MM.1S (cell line): ENCODE results near the gene PDIA2.

Experiments used
- DNase-seq: peaks from one replicate; pipeline ENCODE4 v3.0.0-alpha.2; 2015
- H2AFZ ChIP-seq: fragments of 300-600 bp; sonication (generic); 2 replicates; pipeline ENCODE4 v1.6.0; 2016; ENCODE audit warnings: antibody characterized with exemption, low read length
- H3F3A ChIP-seq: fragments of 300-600 bp; sonication (generic); 2 replicates; pipeline ENCODE4 v1.6.1; 2016; ENCODE audit warnings: mild to moderate bottlenecking, antibody characterized with exemption, low read length, moderate library complexity, mixed read lengths; ENCODE audit not compliant: insufficient read depth
- H3K27ac ChIP-seq: fragments of 300-600 bp; sonication (generic); 2 replicates; pipeline ENCODE4 v1.5.1; 2016; ENCODE audit warnings: mild to moderate bottlenecking, low read length
- H3K27me3 ChIP-seq: fragments of 300-600 bp; sonication (generic); replicated peaks from 2 replicates; pipeline ENCODE4 v1.6.0; 2016; ENCODE audit warnings: low read length; ENCODE audit not compliant: insufficient read depth
- H3K36me3 ChIP-seq: fragments of 300-600 bp; sonication (generic); replicated peaks from 2 replicates; pipeline ENCODE4 v1.6.1; 2016; ENCODE audit warnings: mild to moderate bottlenecking, low read length, mixed read lengths; ENCODE audit not compliant: insufficient read depth
- H3K4me1 ChIP-seq: fragments of 300-600 bp; sonication (generic); 2 replicates; pipeline ENCODE4 v1.6.1; 2016; ENCODE audit warnings: low read length, mixed read lengths
- H3K4me2 ChIP-seq: fragments of 300-600 bp; sonication (generic); 2 replicates; pipeline ENCODE4 v1.6.0; 2016; ENCODE audit warnings: low read depth, low read length
- H3K4me3 ChIP-seq: fragments of 300-600 bp; sonication (generic); 2 replicates; pipeline ENCODE4 v1.5.1; 2016; ENCODE audit warnings: low read length, mixed read lengths
- H3K79me2 ChIP-seq: fragments of 300-600 bp; sonication (generic); 2 replicates; pipeline ENCODE4 v1.6.1; 2016; ENCODE audit warnings: mixed run types, low read length, mixed read lengths
- H3K9ac ChIP-seq: fragments of 300-600 bp; sonication (generic); 2 replicates; pipeline ENCODE4 v1.6.1; 2016; ENCODE audit warnings: low read length, mixed read lengths
- H3K9me2 ChIP-seq: fragments of 300-600 bp; sonication (generic); replicated peaks from 2 replicates; pipeline ENCODE4 v1.6.1; 2016; ENCODE audit warnings: mild to moderate bottlenecking, low read length, mixed read lengths; ENCODE audit not compliant: insufficient read depth
- H3K9me3 ChIP-seq: fragments of 300-600 bp; sonication (generic); replicated peaks from 2 replicates; pipeline ENCODE4 v1.6.1; 2016; ENCODE audit warnings: mild to moderate bottlenecking, low read length, mixed read lengths; ENCODE audit not compliant: insufficient read depth
- H4K20me1 ChIP-seq: fragments of 300-600 bp; sonication (generic); 2 replicates; pipeline ENCODE4 v1.6.1; 2016; ENCODE audit warnings: mild to moderate bottlenecking, low read length, moderate library complexity, mixed read lengths; ENCODE audit not compliant: insufficient read depth
- CTCF ChIP-seq: fragments of 300-600 bp; sonication (generic); IDR thresholded peaks from 2 replicates; pipeline ENCODE4 v1.5.1; 2016; ENCODE audit warnings: antibody characterized with exemption, low read length, mixed read lengths
- EZH2 ChIP-seq: fragments of 300-600 bp; sonication (generic); optimal IDR thresholded peaks from 2 replicates; pipeline ENCODE3; 2017; ENCODE audit warnings: low read depth, mild to moderate bottlenecking, antibody characterized with exemption, low read length, mixed read lengths
- EZH2phosphoT487 ChIP-seq: fragments of 300-600 bp; sonication (generic); IDR thresholded peaks from 2 replicates; pipeline ENCODE4 v1.6.1; 2018; ENCODE audit warnings: antibody characterized with exemption, low read length

PDIA2 gene

GRCh38 chr16:289395-289997 lies 6.5 kb downstream of the PDIA2 start:
- H3K4me1 ChIP-seq, result no peaks in the 10 kb centered on the region
- H3K4me3 ChIP-seq, result no peak overlapping the region
- no peaks in the 10 kb centered on the region for H3K79me2 ChIP-seq
- H3K9me3 ChIP-seq, result no peaks in the 10 kb centered on the region
- no peak overlapping the region for H3K27ac ChIP-seq
- no peaks in the 10 kb centered on the region for H3K36me3 ChIP-seq
- no peak overlapping the region for H3K4me2 ChIP-seq
- no peaks in the 10 kb centered on the region for H3K27me3 ChIP-seq
- no peak for TF ChIP-seq EZH2
- TF ChIP-seq EZH2phosphoT487, result no peak
- TF ChIP-seq CTCF, result no peak
- no peaks in the 10 kb centered on the region for H4K20me1 ChIP-seq
- no peak overlapping the region for H3K9ac ChIP-seq
- H3K9me2 ChIP-seq, result no peaks in the 10 kb centered on the region
- DNase-seq, result no peak
- no peak overlapping the region for H2AFZ ChIP-seq
- no peaks in the 10 kb centered on the region for H3F3A ChIP-seq

GRCh38 chr16:290015-290680 lies 7.2 kb downstream of the PDIA2 start:
- no peaks in the 10 kb centered on the region for H3K36me3 ChIP-seq
- TF ChIP-seq CTCF (no peak), EZH2 (no peak), EZH2phosphoT487 (no peak)
- H4K20me1 ChIP-seq, result no peaks in the 10 kb centered on the region
- no peaks in the 10 kb centered on the region for H3K9me3 ChIP-seq
- H3K27me3 ChIP-seq, result no peaks in the 10 kb centered on the region
- no peaks in the 10 kb centered on the region for H3K79me2 ChIP-seq
- no peaks in the 10 kb centered on the region for H3F3A ChIP-seq
- no peak overlapping the region for H2AFZ ChIP-seq
- no peak overlapping the region for H3K9ac ChIP-seq
- H3K27ac ChIP-seq, result no peak overlapping the region
- no peaks in the 10 kb centered on the region for H3K9me2 ChIP-seq
- no peak overlapping the region for H3K4me3 ChIP-seq
- H3K4me2 ChIP-seq, result no peak overlapping the region
- no peaks in the 10 kb centered on the region for H3K4me1 ChIP-seq
- no peak for DNase-seq

GRCh38 chr16:290681-291405 lies 7.9 kb downstream of the PDIA2 start:
- Histone ChIP-seq H3K36me3 (no peaks in the 10 kb centered on the region), H3K9me2 (no peaks in the 10 kb centered on the region), H3F3A (no peaks in the 10 kb centered on the region), H3K27ac (no peak overlapping the region), H3K4me2 (no peak overlapping the region), H3K79me2 (no peaks in the 10 kb centered on the region), H3K9me3 (no peaks in the 10 kb centered on the region), H3K4me1 (no peaks in the 10 kb centered on the region), H3K9ac (no peak overlapping the region), H2AFZ (no peak overlapping the region), H3K4me3 (no peak overlapping the region), H3K27me3 (no peaks in the 10 kb centered on the region), H4K20me1 (no peaks in the 10 kb centered on the region)
- TF ChIP-seq EZH2phosphoT487, result no peak
- no peak for TF ChIP-seq EZH2
- TF ChIP-seq CTCF, result no peak
- no peak for DNase-seq
